ENCODE data around the gene JAK1.

The JAK1 gene

DNA sequence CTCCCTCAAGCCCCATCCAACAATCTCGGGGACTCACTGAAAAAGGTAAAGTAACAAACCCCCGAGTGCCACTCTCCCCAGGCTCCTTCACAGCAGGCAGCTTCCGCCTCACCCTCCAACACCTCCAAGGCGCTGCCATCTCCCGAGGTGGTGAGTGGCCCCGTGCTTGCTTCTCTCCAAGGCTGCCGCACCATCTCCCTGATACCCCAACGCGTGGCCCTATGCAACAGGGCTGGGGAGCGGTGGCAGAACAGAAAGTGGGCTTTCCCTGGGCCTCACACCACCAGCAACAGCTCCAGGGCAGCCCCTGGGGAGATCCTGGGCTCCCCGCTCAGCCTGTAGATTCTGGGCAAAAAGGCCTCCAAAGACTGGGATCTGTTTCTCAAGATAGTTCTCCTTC lies 116.4 kb downstream of the JAK1 start:
- H3K9me3 ChIP-seq (ENCODE audit: insufficient read depth, low read depth, low read length), result no peaks in the 10 kb centered on the region
- no peaks in the 10 kb centered on the region for H3K79me2 ChIP-seq (ENCODE audit: insufficient read depth, low read length)
- H3K9me2 ChIP-seq (replicated peaks; ENCODE audit: low read depth, low read length), result no peaks in the 10 kb centered on the region
- H2AFZ ChIP-seq (ENCODE audit: low read length), result no peak overlapping the region
- no peaks in the 10 kb centered on the region for H3K27me3 ChIP-seq (ENCODE audit: insufficient read depth, low read length, poor library complexity, severe bottlenecking)
- no peaks in the 10 kb centered on the region for H3F3A ChIP-seq (ENCODE audit: low read depth)
- H3K9ac ChIP-seq (ENCODE audit: low read depth, low read length, poor library complexity, severe bottlenecking), result no peak overlapping the region
- no peaks in the 10 kb centered on the region for H3K4me1 ChIP-seq (ENCODE audit: insufficient read depth, low read length, poor library complexity, severe bottlenecking)
- no peak for TF ChIP-seq EZH2phosphoT487 (IDR thresholded peaks at IDR 0.05; ENCODE audit: borderline replicate concordance)
- TF ChIP-seq, protein P1, sequence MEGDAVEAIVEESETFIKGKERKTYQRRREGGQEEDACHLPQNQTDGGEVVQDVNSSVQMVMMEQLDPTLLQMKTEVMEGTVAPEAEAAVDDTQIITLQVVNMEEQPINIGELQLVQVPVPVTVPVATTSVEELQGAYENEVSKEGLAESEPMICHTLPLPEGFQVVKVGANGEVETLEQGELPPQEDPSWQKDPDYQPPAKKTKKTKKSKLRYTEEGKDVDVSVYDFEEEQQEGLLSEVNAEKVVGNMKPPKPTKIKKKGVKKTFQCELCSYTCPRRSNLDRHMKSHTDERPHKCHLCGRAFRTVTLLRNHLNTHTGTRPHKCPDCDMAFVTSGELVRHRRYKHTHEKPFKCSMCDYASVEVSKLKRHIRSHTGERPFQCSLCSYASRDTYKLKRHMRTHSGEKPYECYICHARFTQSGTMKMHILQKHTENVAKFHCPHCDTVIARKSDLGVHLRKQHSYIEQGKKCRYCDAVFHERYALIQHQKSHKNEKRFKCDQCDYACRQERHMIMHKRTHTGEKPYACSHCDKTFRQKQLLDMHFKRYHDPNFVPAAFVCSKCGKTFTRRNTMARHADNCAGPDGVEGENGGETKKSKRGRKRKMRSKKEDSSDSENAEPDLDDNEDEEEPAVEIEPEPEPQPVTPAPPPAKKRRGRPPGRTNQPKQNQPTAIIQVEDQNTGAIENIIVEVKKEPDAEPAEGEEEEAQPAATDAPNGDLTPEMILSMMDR (conservative IDR thresholded peaks at IDR 0.05; ENCODE audit: low read length), result no peak
- H4K20me1 ChIP-seq (ENCODE audit: insufficient read depth, low read length, poor library complexity, severe bottlenecking), result no peaks in the 10 kb centered on the region
- no peak overlapping the region for H3K4me3 ChIP-seq (ENCODE audit: low read length, poor library complexity, severe bottlenecking)
- no peak overlapping the region for H3K4me2 ChIP-seq (ENCODE audit: low read depth, low read length, poor library complexity, severe bottlenecking)
- H3K36me3 ChIP-seq (ENCODE audit: insufficient read depth, low read length), result peaks cover 94% of the 10 kb centered on the region; the same call in 1 of the 2 replicates

DNA sequence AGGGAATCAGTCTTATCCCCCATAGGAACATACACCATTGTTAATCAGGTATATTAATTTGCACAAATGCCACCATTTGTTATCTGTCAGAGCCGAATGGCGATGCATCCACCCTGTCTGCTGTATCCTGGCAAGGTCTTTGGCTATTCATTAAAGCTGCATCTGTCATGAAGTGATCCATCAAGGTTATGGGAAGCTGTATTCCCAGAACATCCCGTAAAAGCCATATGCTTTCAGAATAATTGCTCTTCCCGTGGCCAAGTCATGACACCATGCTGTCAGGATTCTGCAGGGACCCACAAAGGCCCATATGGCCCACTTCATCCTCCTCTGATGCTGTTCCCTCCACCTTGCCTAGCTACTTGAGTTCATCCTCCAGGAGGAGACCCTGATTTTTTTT lies 117.5 kb downstream of the JAK1 start:
- H3K9me2 ChIP-seq (replicated peaks; ENCODE audit: low read depth, low read length), result no peaks in the 10 kb centered on the region
- TF ChIP-seq, protein P1 (conservative IDR thresholded peaks at IDR 0.05; ENCODE audit: low read length), result no peak
- TF ChIP-seq EZH2phosphoT487 (IDR thresholded peaks at IDR 0.05; ENCODE audit: borderline replicate concordance), result no peak
- H3K36me3 ChIP-seq (ENCODE audit: insufficient read depth, low read length), result peaks cover 94% of the 10 kb centered on the region; the same call in 1 of the 2 replicates
- no peaks in the 10 kb centered on the region for H3K27me3 ChIP-seq (ENCODE audit: insufficient read depth, low read length, poor library complexity, severe bottlenecking)
- no peak overlapping the region for H3K4me2 ChIP-seq (ENCODE audit: low read depth, low read length, poor library complexity, severe bottlenecking)
- no peak overlapping the region for H3K4me3 ChIP-seq (ENCODE audit: low read length, poor library complexity, severe bottlenecking)
- no peaks in the 10 kb centered on the region for H3K79me2 ChIP-seq (ENCODE audit: insufficient read depth, low read length)
- H3K9me3 ChIP-seq (ENCODE audit: insufficient read depth, low read depth, low read length), result no peaks in the 10 kb centered on the region
- no peaks in the 10 kb centered on the region for H3K4me1 ChIP-seq (ENCODE audit: insufficient read depth, low read length, poor library complexity, severe bottlenecking)
- H3F3A ChIP-seq (ENCODE audit: low read depth), result no peaks in the 10 kb centered on the region
- no peak overlapping the region for H3K9ac ChIP-seq (ENCODE audit: low read depth, low read length, poor library complexity, severe bottlenecking)
- no peak overlapping the region for H2AFZ ChIP-seq (ENCODE audit: low read length)
- no peaks in the 10 kb centered on the region for H4K20me1 ChIP-seq (ENCODE audit: insufficient read depth, low read length, poor library complexity, severe bottlenecking)

DNA sequence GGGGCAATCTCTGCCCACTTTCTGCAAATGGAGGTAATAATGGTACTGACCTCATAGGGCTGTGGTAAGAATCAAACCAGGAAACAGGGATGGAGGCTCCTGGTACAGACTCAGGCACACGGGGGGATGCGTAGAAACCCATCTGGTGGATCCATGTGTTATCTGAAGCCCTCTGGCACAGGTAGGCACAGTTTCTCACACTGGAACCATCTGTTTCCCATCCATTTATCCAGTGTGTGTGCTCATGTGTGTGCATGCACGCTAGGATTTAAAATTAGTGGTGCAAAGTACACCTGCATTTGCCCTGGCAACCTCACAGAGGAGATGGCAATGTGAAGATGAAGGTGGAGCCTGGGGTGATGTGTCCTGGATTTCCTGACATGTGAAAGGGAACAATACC lies 118.2 kb downstream of the JAK1 start:
- no peak overlapping the region for H3K9ac ChIP-seq (ENCODE audit: low read depth, low read length, poor library complexity, severe bottlenecking)
- no peak overlapping the region for H3K4me3 ChIP-seq (ENCODE audit: low read length, poor library complexity, severe bottlenecking)
- no peaks in the 10 kb centered on the region for H3K4me1 ChIP-seq (ENCODE audit: insufficient read depth, low read length, poor library complexity, severe bottlenecking)
- TF ChIP-seq, protein P1 (conservative IDR thresholded peaks at IDR 0.05; ENCODE audit: low read length), result no peak
- no peak for TF ChIP-seq EZH2phosphoT487 (IDR thresholded peaks at IDR 0.05; ENCODE audit: borderline replicate concordance)
- H4K20me1 ChIP-seq (ENCODE audit: insufficient read depth, low read length, poor library complexity, severe bottlenecking), result no peaks in the 10 kb centered on the region
- no peak overlapping the region for H2AFZ ChIP-seq (ENCODE audit: low read length)
- no peaks in the 10 kb centered on the region for H3F3A ChIP-seq (ENCODE audit: low read depth)
- H3K4me2 ChIP-seq (ENCODE audit: low read depth, low read length, poor library complexity, severe bottlenecking), result no peak overlapping the region
- H3K9me3 ChIP-seq (ENCODE audit: insufficient read depth, low read depth, low read length), result no peaks in the 10 kb centered on the region
- no peaks in the 10 kb centered on the region for H3K79me2 ChIP-seq (ENCODE audit: insufficient read depth, low read length)
- peaks cover 94% of the 10 kb centered on the region; the same call in 1 of the 2 replicates for H3K36me3 ChIP-seq (ENCODE audit: insufficient read depth, low read length)
- H3K9me2 ChIP-seq (replicated peaks; ENCODE audit: low read depth, low read length), result no peaks in the 10 kb centered on the region
- no peaks in the 10 kb centered on the region for H3K27me3 ChIP-seq (ENCODE audit: insufficient read depth, low read length, poor library complexity, severe bottlenecking)

Measured in Loucy (cell line).